Measurements from ENCODE around the gene GUCY2C.

GUCY2C gene

GRCh38 chr12:14651371-14651770, 45.0 kb downstream of the GUCY2C start:
- H3K36me3 ChIP-seq (ENCODE audit: insufficient read depth, low read length) = no peaks in the 10 kb centered on the region
- H2AFZ ChIP-seq (ENCODE audit: low read length) = no peak overlapping the region
- H3K4me1 ChIP-seq (ENCODE audit: insufficient read depth, low read length, poor library complexity, severe bottlenecking) = no peaks in the 10 kb centered on the region
- no peak overlapping the region for H3K4me2 ChIP-seq (ENCODE audit: low read depth, low read length, poor library complexity, severe bottlenecking)
- TF ChIP-seq CTCF (conservative IDR thresholded peaks at IDR 0.05; ENCODE audit: low read length) (no peak), EZH2phosphoT487 (IDR thresholded peaks at IDR 0.05; ENCODE audit: borderline replicate concordance) (no peak)
- H3F3A ChIP-seq (ENCODE audit: low read depth) = no peaks in the 10 kb centered on the region
- H3K27me3 ChIP-seq (ENCODE audit: insufficient read depth, low read length, poor library complexity, severe bottlenecking) = no peaks in the 10 kb centered on the region
- H3K9me2 ChIP-seq (replicated peaks; ENCODE audit: low read depth, low read length) = no peaks in the 10 kb centered on the region
- H3K79me2 ChIP-seq (ENCODE audit: insufficient read depth, low read length) = no peaks in the 10 kb centered on the region
- no peaks in the 10 kb centered on the region for H4K20me1 ChIP-seq (ENCODE audit: insufficient read depth, low read length, poor library complexity, severe bottlenecking)
- H3K9me3 ChIP-seq (ENCODE audit: insufficient read depth, low read depth, low read length) = no peaks in the 10 kb centered on the region
- H3K9ac ChIP-seq (ENCODE audit: low read depth, low read length, poor library complexity, severe bottlenecking) = no peak overlapping the region
- H3K4me3 ChIP-seq (ENCODE audit: low read length, poor library complexity, severe bottlenecking) = no peak overlapping the region

GRCh38 chr12:14650789-14651188, 45.6 kb downstream of the GUCY2C start:
- TF ChIP-seq EZH2phosphoT487 (IDR thresholded peaks at IDR 0.05; ENCODE audit: borderline replicate concordance) (no peak), CTCF (conservative IDR thresholded peaks at IDR 0.05; ENCODE audit: low read length) (no peak)
- Histone ChIP-seq H3F3A (ENCODE audit: low read depth) (no peaks in the 10 kb centered on the region), H2AFZ (ENCODE audit: low read length) (no peak overlapping the region), H3K9me3 (ENCODE audit: insufficient read depth, low read depth, low read length) (no peaks in the 10 kb centered on the region), H4K20me1 (ENCODE audit: insufficient read depth, low read length, poor library complexity, severe bottlenecking) (no peaks in the 10 kb centered on the region), H3K9ac (ENCODE audit: low read depth, low read length, poor library complexity, severe bottlenecking) (no peak overlapping the region), H3K79me2 (ENCODE audit: insufficient read depth, low read length) (no peaks in the 10 kb centered on the region), H3K4me1 (ENCODE audit: insufficient read depth, low read length, poor library complexity, severe bottlenecking) (no peaks in the 10 kb centered on the region), H3K4me2 (ENCODE audit: low read depth, low read length, poor library complexity, severe bottlenecking) (no peak overlapping the region), H3K27me3 (ENCODE audit: insufficient read depth, low read length, poor library complexity, severe bottlenecking) (no peaks in the 10 kb centered on the region), H3K36me3 (ENCODE audit: insufficient read depth, low read length) (no peaks in the 10 kb centered on the region), H3K4me3 (ENCODE audit: low read length, poor library complexity, severe bottlenecking) (no peak overlapping the region), H3K9me2 (replicated peaks; ENCODE audit: low read depth, low read length) (no peaks in the 10 kb centered on the region)

- H3K9me3 ChIP-seq (ENCODE audit: insufficient read depth, low read depth, low read length) = no peaks in the 10 kb centered on the region
- no peak overlapping the region for H3K4me3 ChIP-seq (ENCODE audit: low read length, poor library complexity, severe bottlenecking)
- H3K9ac ChIP-seq (ENCODE audit: low read depth, low read length, poor library complexity, severe bottlenecking) = no peak overlapping the region
- no peak for TF ChIP-seq EZH2phosphoT487 (IDR thresholded peaks at IDR 0.05; ENCODE audit: borderline replicate concordance)
- no peak for TF ChIP-seq CTCF (conservative IDR thresholded peaks at IDR 0.05; ENCODE audit: low read length)
- H3K36me3 ChIP-seq (ENCODE audit: insufficient read depth, low read length) = no peaks in the 10 kb centered on the region
- no peak overlapping the region for H3K4me2 ChIP-seq (ENCODE audit: low read depth, low read length, poor library complexity, severe bottlenecking)
- no peaks in the 10 kb centered on the region for H4K20me1 ChIP-seq (ENCODE audit: insufficient read depth, low read length, poor library complexity, severe bottlenecking)
- no peaks in the 10 kb centered on the region for H3K9me2 ChIP-seq (replicated peaks; ENCODE audit: low read depth, low read length)
- peaks cover 23% of the 10 kb centered on the region for H3K27me3 ChIP-seq (ENCODE audit: insufficient read depth, low read length, poor library complexity, severe bottlenecking)
- H2AFZ ChIP-seq (ENCODE audit: low read length) = no peak overlapping the region
- H3F3A ChIP-seq (ENCODE audit: low read depth) = no peaks in the 10 kb centered on the region
- H3K79me2 ChIP-seq (ENCODE audit: insufficient read depth, low read length) = no peaks in the 10 kb centered on the region
- peaks cover 18% of the 10 kb centered on the region for H3K4me1 ChIP-seq (ENCODE audit: insufficient read depth, low read length, poor library complexity, severe bottlenecking)
Observed at GRCh38 chr12:14647028-14647750, 49.2 kb downstream of the GUCY2C start.
